Measurements from ENCODE around the gene KICS2. TPM values are rescaled to one million over a fixed set of nuclear protein-coding genes. Genes with fewer than 3 reads are reported as not detected.

Gene KICS2
- total and polyA plus RNA-seq, 9 of the 15 experiments (the other 6 are each of a cell fraction or from before 2014, with no cell fraction given), result 2.3 to 6.4 (median 5.5) TPM

- ATAC-seq, result no peak
- Histone ChIP-seq H4K20me1 (replicated peaks; ENCODE audit: control insufficient read depth, insufficient read depth, low read length) (no peaks in the 10 kb centered on the region), H3K36me3 (ENCODE audit: control insufficient read depth, insufficient read depth, low read length) (peaks cover 7% of the 10 kb centered on the region; the same call in 1 of the 3 replicates), H2AFZ (ENCODE audit: low read depth, low read length) (no peak overlapping the region), H3K4me1 (replicated peaks in 1 of 2; ENCODE audit: control insufficient read depth in 2 of 2, insufficient read depth in 2 of 2, low read length in 2 of 2) (no peaks in the 10 kb centered on the region), H3K4me3 (no peak overlapping the region), H3K9ac (ENCODE audit: insufficient read depth in 1 of 2, low read depth in 2 of 2, low read length in 2 of 2) (no peak overlapping the region), H3K27ac (ENCODE audit: extremely low read depth, low read depth, low read length) (no peak overlapping the region), H3K4me2 (ENCODE audit: insufficient read depth, low read length) (no peak overlapping the region), H3K27me3 (ENCODE audit: control insufficient read depth in 2 of 2, insufficient read depth in 2 of 2, low read length in 2 of 2) (no peaks in the 10 kb centered on the region), H3K9me3 (replicated peaks; ENCODE audit: control insufficient read depth, insufficient read depth, low read depth, low read length) (no peaks in the 10 kb centered on the region), H3K79me2 (ENCODE audit: control insufficient read depth, insufficient read depth, low read length) (no peaks in the 10 kb centered on the region), H3K9me1 (ENCODE audit: control insufficient read depth, insufficient read depth, low read length) (no peaks in the 10 kb centered on the region)
- BruUV-seq (replicated peaks), result no TSS peak
- intact Hi-C loops (cut with micrococcal nuclease), result no loop called here
- in situ Hi-C loops (cut with MboI), result no loop called here
- FAIRE-seq, result no peak
- ChIA-PET CTCF (ENCODE audit: low intra/inter-chr PET ratio) (no interaction called here), POLR2A (no interaction called here)
- DNase-seq (ENCODE audit: extremely low read depth in 1 of 4, low spot score in 3 of 4), result no peak
- TF ChIP-seq RBM25 (IDR thresholded peaks at IDR 0.05; ENCODE audit: low read depth, low read length, severe bottlenecking), result peak; percentile 68
- no peak for TF ChIP-seq ZFP30 (CRISPR knock-in tag; IDR thresholded peaks at IDR 0.05; ENCODE audit: borderline replicate concordance)
- TF ChIP-seq ZBTB17 (CRISPR knock-in tag; IDR thresholded peaks at IDR 0.05), result no peak
- no peak for TF ChIP-seq KLF10 (CRISPR knock-in tag; IDR thresholded peaks at IDR 0.05)
Measured at GRCh38 chr12:64190140-64190539, 32.0 kb downstream of the KICS2 start.

DNA sequence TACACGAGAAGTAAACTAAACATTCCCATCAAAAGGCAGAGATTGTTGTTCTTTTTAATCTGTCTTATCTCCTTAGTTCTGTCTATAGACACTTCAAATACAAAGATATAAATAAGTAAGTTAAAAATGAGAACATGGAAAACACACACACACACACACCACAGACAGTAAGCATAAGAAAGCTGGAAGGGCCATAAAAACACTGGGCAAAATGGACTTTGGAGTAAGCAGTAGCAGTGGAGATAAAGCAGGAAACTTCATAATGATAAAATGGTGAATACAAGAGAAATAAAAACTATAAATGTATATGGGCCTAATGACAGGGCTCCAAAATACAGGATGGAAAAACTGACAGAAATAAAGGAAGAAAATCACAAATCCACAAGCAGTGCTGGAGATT is 32.6 kb downstream of the KICS2 start:
- ATAC-seq (no peak), DNase-seq (ENCODE audit: extremely low read depth in 1 of 4, low spot score in 3 of 4) (no peak), FAIRE-seq (no peak)
- 0% methylated on average over 1 of the region's 1 CpG for WGBS (ENCODE audit: insufficient coverage, low coverage, missing lambda C conversion rate)
- CTCF ChIA-PET (ENCODE audit: low intra/inter-chr PET ratio), result no interaction called here
- BruUV-seq (replicated peaks), result no TSS peak
- Histone ChIP-seq H3K9ac (ENCODE audit: insufficient read depth in 1 of 2, low read depth in 2 of 2, low read length in 2 of 2) (no peak overlapping the region), H3K4me1 (replicated peaks in 1 of 2; ENCODE audit: control insufficient read depth in 2 of 2, insufficient read depth in 2 of 2, low read length in 2 of 2) (no peaks in the 10 kb centered on the region), H3K4me2 (ENCODE audit: insufficient read depth, low read length) (no peak overlapping the region), H3K27ac (ENCODE audit: extremely low read depth, low read depth, low read length) (no peak overlapping the region), H3K79me2 (ENCODE audit: control insufficient read depth, insufficient read depth, low read length) (no peaks in the 10 kb centered on the region), H3K9me3 (replicated peaks; ENCODE audit: control insufficient read depth, insufficient read depth, low read depth, low read length) (no peaks in the 10 kb centered on the region), H3K4me3 (no peak overlapping the region), H3K36me3 (ENCODE audit: control insufficient read depth, insufficient read depth, low read length) (peaks cover 7% of the 10 kb centered on the region; the same call in 1 of the 3 replicates), H4K20me1 (replicated peaks; ENCODE audit: control insufficient read depth, insufficient read depth, low read length) (no peaks in the 10 kb centered on the region), H3K9me1 (ENCODE audit: control insufficient read depth, insufficient read depth, low read length) (no peaks in the 10 kb centered on the region), H3K27me3 (ENCODE audit: control insufficient read depth in 2 of 2, insufficient read depth in 2 of 2, low read length in 2 of 2) (no peaks in the 10 kb centered on the region), H2AFZ (ENCODE audit: low read depth, low read length) (no peak overlapping the region)
- POLR2A ChIA-PET, result no interaction called here
- in situ Hi-C loops (cut with MboI), result no loop called here
- intact Hi-C loops (cut with micrococcal nuclease), result no loop called here
- TF ChIP-seq ZNF830 (CRISPR knock-in tag; IDR thresholded peaks at IDR 0.05) (no peak), ZNF24 (IDR thresholded peaks at IDR 0.05) (no peak), HNRNPUL1 (IDR thresholded peaks at IDR 0.05; ENCODE audit: low read length) (no peak), USF1 (CRISPR knock-in tag; IDR thresholded peaks at IDR 0.05) (no peak), CUX1 (CRISPR knock-in tag; IDR thresholded peaks at IDR 0.05) (no peak), MTF1 (CRISPR knock-in tag; IDR thresholded peaks at IDR 0.05; ENCODE audit: borderline replicate concordance) (no peak)
- TF ChIP-seq, protein P1, sequence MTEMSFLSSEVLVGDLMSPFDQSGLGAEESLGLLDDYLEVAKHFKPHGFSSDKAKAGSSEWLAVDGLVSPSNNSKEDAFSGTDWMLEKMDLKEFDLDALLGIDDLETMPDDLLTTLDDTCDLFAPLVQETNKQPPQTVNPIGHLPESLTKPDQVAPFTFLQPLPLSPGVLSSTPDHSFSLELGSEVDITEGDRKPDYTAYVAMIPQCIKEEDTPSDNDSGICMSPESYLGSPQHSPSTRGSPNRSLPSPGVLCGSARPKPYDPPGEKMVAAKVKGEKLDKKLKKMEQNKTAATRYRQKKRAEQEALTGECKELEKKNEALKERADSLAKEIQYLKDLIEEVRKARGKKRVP (CRISPR knock-in tag; IDR thresholded peaks at IDR 0.05), result no peak

Data from K562 (cell line).